ENCODE measurements around the gene RASAL2. TPM values are rescaled to one million over a fixed set of nuclear protein-coding genes. Genes with fewer than 3 reads are reported as not detected.

Gene RASAL2
- total RNA-seq, 1 experiment from 2014 or later, result 56.9 TPM

GRCh38 chr1:178452013-178452412, 358.1 kb downstream of the RASAL2 start:
- POLR2A ChIA-PET, result interaction anchor here (0.7 kb wide), 1 partner anchor 22 kb away, joined by 3 read pairs; no protein-coding TSS in a partner anchor

GRCh38 chr1:178456472-178456871, 362.6 kb downstream of the RASAL2 start:
- DNase-seq (ENCODE audit: unreplicated experiment), result no peak
- H3K27me3 Mint-ChIP-seq (ENCODE audit: insufficient read depth, unreplicated experiment), result no peaks in the 10 kb centered on the region
- ChIA-PET POLR2A (no interaction called here), CTCF (no interaction called here)
- H3K4me3 Mint-ChIP-seq (ENCODE audit: unreplicated experiment), result no peak overlapping the region
- H3K36me3 Mint-ChIP-seq (ENCODE audit: insufficient read depth, unreplicated experiment), result peaks cover 66% of the 10 kb centered on the region
- H3K27ac Mint-ChIP-seq (ENCODE audit: low read depth, unreplicated experiment), result no peak overlapping the region
- no peak for TF ChIP-seq CTCF (IDR thresholded peaks at IDR 0.05; ENCODE audit: unreplicated experiment)
- no TSS peak for BruUV-seq (replicated peaks)
- intact Hi-C loops (cut with micrococcal nuclease), result no loop called here
- no peaks in the 10 kb centered on the region for H3K9me3 Mint-ChIP-seq (ENCODE audit: unreplicated experiment)
- H3K4me1 Mint-ChIP-seq (ENCODE audit: insufficient read depth, unreplicated experiment), result peaks cover 11% of the 10 kb centered on the region

More at GRCh38 chr1:178452013-178452412, 358.1 kb downstream of the RASAL2 start:
- H3K4me3 Mint-ChIP-seq (ENCODE audit: unreplicated experiment), result no peak overlapping the region
- no peaks in the 10 kb centered on the region for H3K27me3 Mint-ChIP-seq (ENCODE audit: insufficient read depth, unreplicated experiment)
- CTCF ChIA-PET, result interaction anchor here (0.6 to 1.3 kb wide), 2 partner anchors 10 to 18 kb away, joined by 5 to 6 read pairs; no protein-coding TSS in a partner anchor
- DNase-seq (ENCODE audit: unreplicated experiment), result no peak
- H3K36me3 Mint-ChIP-seq (ENCODE audit: insufficient read depth, unreplicated experiment), result peaks cover 37% of the 10 kb centered on the region
- H3K9me3 Mint-ChIP-seq (ENCODE audit: unreplicated experiment), result no peaks in the 10 kb centered on the region
- H3K27ac Mint-ChIP-seq (ENCODE audit: low read depth, unreplicated experiment), result no peak overlapping the region
- intact Hi-C loops (cut with micrococcal nuclease), result no loop called here
- H3K4me1 Mint-ChIP-seq (ENCODE audit: insufficient read depth, unreplicated experiment), result peaks cover 10% of the 10 kb centered on the region
- no peak for TF ChIP-seq CTCF (IDR thresholded peaks at IDR 0.05; ENCODE audit: unreplicated experiment)
- BruUV-seq (replicated peaks), result no TSS peak

- no peak for TF ChIP-seq CTCF (IDR thresholded peaks at IDR 0.05; ENCODE audit: unreplicated experiment)
- no peak overlapping the region for H3K27ac Mint-ChIP-seq (ENCODE audit: low read depth, unreplicated experiment)
- no peaks in the 10 kb centered on the region for H3K9me3 Mint-ChIP-seq (ENCODE audit: unreplicated experiment)
- BruUV-seq (replicated peaks), result no TSS peak
- no peak overlapping the region for H3K4me3 Mint-ChIP-seq (ENCODE audit: unreplicated experiment)
- H3K36me3 Mint-ChIP-seq (ENCODE audit: insufficient read depth, unreplicated experiment), result peaks cover 54% of the 10 kb centered on the region
- CTCF ChIA-PET, result interaction anchor here (0.6 kb wide), 1 partner anchor 27 kb away, joined by 3 read pairs; no protein-coding TSS in a partner anchor
- intact Hi-C loops (cut with micrococcal nuclease), result no loop called here
- DNase-seq (ENCODE audit: unreplicated experiment), result no peak
- POLR2A ChIA-PET, result no interaction called here
- H3K4me1 Mint-ChIP-seq (ENCODE audit: insufficient read depth, unreplicated experiment), result peaks cover 9% of the 10 kb centered on the region
- no peaks in the 10 kb centered on the region for H3K27me3 Mint-ChIP-seq (ENCODE audit: insufficient read depth, unreplicated experiment)
Measured at GRCh38 chr1:178457651-178458050, 363.7 kb downstream of the RASAL2 start.

GRCh38 chr1:178458203-178458602, 364.3 kb downstream of the RASAL2 start:
- ChIA-PET POLR2A (no interaction called here), CTCF (interaction anchor here (0.7 kb wide), 2 partner anchors 44 to 545 kb away, joined by 3 to 4 read pairs; no protein-coding TSS in a partner anchor)
- H3K9me3 Mint-ChIP-seq (ENCODE audit: unreplicated experiment), result no peaks in the 10 kb centered on the region
- no peaks in the 10 kb centered on the region for H3K27me3 Mint-ChIP-seq (ENCODE audit: insufficient read depth, unreplicated experiment)
- no peak for DNase-seq (ENCODE audit: unreplicated experiment)
- BruUV-seq (replicated peaks), result no TSS peak
- H3K36me3 Mint-ChIP-seq (ENCODE audit: insufficient read depth, unreplicated experiment), result peaks cover 50% of the 10 kb centered on the region
- no peak overlapping the region for H3K4me3 Mint-ChIP-seq (ENCODE audit: unreplicated experiment)
- intact Hi-C loops (cut with micrococcal nuclease), result no loop called here
- peaks cover 9% of the 10 kb centered on the region for H3K4me1 Mint-ChIP-seq (ENCODE audit: insufficient read depth, unreplicated experiment)
- no peak for TF ChIP-seq CTCF (IDR thresholded peaks at IDR 0.05; ENCODE audit: unreplicated experiment)
- H3K27ac Mint-ChIP-seq (ENCODE audit: low read depth, unreplicated experiment), result no peak overlapping the region

Measured in MCF 10A (cell line).